Measurements from ENCODE around the gene MEGF6.
"Not testable (repeated sequence)": the region's sequence is repeated elsewhere in the genome, so short reads cannot be mapped to it uniquely, and the experiment has no call there.

MEGF6 gene

DNA sequence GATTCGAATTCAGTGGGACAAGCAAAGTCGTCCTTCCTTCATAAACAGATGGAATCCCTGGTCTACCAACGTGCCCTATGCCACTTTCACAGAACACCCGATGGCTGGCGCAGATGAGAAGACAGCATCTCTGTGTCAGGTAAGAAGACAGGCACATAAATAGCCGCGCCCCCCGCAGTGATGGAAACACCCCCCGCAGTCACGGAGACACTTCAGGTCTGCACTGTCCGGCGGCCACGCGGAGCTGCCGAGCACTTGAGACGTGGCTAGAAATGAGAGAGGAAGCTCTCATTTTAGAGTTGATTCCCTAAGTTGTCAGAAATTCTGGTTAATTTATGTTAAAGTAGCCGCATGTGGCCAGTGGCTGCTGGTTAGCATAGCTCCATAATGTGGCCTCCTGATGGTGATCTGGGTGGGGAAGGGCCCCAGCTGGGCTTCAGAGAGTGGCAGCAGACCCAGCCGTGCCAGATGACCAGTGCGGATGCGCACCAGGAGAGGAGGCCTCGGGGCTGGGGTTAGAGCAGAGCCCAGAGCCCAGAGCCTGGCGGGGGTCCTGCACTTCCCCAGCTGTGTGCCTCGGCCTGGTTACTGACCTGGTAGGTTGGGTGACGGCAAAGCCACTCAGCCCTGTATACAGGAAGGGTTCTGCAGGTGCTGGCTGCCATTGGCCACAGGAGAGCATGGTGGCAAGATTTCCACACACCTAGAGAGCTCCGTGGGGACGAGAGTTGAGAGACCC lies 16.4 kb upstream of the MEGF6 start:
- DNase-seq (ENCODE audit: low read depth, low spot score): no peak

DNA sequence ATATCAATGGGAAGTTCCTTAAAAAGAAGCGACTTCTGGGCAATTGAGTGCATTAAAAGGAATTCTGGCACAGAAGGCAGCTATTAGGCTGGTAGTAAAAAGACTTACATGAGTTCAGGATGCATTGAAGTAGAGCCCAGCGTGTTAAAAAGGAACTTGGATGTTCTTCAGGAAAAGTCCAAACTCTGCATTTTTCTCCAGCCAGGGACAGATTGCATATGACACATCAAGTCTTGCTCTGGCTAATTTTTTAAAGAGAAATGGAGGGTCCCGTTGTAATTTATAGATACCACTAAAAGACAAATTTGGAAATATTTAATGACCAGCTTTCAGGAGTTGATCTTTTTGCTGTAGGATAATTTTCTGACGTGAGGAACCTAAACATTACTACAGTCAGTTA lies 14.7 kb upstream of the MEGF6 start:
- DNase-seq (ENCODE audit: low read depth, low spot score): no peak

DNA sequence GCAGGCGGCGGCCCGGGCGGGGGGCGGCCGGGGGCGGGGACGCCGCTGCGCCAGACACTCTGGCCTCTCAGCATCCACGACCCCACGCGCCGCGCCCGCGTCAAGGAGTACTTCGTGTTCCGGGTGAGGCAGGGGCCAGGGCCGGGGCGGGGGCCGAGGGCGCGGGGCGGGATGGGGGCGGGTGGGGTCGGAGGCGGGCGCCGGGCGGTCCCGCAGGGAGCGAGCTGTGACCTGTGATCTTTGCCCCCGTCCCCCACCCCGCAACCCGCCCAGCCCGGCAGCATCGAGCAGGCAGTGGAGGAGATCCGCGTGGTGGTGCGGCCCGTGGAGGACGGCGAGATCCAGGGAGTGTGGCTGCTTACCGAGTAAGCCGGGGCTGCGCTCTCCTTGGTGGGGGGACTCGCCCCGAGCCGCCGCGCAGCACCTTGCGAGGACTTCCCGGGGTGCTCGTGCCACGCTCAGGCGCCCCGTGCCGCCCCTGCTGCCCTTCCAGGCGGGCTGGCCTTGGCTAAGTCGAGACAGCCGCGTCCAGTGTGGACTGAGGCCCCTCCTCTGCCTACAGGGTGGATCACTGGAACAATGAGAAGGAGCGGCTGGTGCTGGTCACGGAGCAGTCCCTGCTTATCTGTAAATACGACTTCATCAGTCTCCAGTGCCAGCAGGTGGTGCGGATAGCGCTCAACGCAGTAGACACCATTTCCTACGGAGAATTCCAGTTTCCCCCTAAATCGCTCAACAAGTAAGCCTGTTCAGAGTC lies 14.0 kb upstream of the MEGF6 start:
- peak; percentile 61 for DNase-seq (ENCODE audit: low read depth, low spot score)

DNA sequence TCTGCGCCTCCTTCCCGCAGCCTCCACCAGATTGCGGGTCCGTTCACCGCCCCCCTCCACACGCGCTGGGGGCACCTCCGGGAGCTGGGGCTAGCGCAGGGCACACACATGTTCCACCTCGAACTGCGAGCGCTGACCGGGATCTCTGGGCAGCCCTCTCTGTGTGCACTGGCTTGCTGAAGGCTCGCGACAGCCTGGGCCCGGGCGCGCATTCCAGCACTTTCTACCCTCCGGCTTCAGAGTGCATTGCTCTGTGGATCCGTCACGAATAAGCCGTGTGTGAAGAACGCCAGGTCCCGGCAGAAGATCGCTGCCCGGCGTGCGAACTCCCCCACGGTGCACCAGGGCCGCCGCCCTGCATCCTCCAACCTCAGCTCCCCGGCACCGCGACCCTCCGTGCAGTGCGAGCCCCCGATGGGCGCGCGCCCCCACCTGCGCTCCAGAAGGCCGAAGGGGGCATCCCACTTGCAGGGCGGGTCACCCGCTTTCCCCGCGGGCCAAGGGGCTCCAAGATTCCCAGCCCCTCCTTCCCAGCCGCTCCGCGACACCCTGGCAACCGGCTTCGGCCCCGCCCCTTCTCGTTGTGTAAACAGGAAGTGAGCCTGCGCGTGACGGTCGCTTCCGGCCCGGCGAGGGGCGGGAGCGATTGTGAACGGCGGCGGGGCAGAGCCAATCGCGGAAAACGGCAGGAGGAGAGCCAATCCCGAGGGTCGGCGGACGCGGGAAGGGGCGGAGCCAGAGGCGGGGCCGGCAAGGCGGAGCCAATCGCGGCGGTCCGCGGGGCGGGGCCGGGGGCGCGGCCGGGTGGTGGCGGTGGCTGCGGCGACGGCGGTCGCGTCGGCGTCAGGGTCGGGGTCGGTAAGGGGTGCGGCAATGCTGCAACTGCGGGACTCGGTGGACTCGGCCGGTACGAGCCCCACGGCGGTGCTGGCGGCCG lies 13.2 kb upstream of the MEGF6 start, which contains the start of gene TPRG1L:
Gene TPRG1L, plus strand, starts transcription at position 816 of the 937 bp plus-strand sequence. Its CDS starts 58 bp downstream, at position 874.
- DNase-seq (ENCODE audit: low read depth, low spot score): peak; percentile 98

DNA sequence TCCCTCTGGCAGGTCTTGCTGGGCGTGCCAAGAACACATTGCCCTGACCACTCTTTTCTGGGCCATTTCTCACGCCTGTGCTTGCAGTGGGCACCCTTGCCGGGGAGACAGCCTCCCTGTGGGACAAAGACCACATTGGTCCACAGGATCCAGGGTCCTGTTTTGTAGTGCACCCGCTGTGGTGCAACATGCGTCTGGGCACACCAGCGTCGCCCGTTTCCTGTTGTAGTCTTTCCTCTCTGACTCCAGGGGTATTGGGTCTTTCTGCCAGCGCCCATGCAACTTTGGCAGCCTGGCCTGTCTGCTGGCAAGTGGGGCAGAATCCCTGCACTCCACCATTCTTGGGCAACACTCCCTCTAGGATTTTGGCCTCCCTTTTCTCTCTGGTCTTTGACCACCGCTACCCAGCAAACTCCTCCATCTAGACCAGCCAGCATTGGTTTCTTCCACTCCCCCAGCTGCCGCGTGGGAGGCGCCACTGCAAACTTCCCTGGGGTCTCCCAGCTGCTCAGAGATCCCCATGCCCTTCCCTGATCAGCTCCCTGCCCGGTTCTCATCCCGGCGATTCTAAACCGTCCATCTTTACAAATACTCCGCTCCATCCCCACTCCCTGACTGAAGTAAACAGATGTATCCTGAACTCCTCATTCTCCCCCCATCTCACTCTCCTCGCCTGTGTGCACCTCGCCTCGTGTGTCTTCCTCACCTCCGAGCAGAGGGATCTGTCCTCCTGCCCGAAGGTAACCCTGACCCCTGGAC lies 12.3 kb upstream of the MEGF6 start:
- no peak for DNase-seq (ENCODE audit: low read depth, low spot score)

DNA sequence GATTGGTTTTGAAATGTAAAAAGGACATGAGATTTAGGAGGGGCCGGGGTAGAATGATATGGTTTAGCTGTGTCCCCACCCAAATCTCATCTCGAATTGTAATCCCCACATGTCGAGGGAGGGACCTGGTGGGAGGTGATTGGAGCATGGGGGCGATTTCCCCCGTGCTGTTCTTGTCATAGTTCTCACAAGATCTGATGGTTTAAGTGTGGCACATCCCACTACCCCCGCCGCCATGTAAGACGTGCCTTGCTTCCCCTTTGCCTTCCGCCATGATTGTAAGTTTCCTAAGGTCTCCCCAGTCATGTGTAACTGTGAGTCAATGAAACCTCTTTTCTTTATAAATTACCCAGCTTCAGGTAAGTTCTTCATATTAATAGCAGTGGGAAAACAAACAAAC lies 10.8 kb upstream of the MEGF6 start:
- DNase-seq (ENCODE audit: low read depth, low spot score): not testable (repeated sequence)

DNA sequence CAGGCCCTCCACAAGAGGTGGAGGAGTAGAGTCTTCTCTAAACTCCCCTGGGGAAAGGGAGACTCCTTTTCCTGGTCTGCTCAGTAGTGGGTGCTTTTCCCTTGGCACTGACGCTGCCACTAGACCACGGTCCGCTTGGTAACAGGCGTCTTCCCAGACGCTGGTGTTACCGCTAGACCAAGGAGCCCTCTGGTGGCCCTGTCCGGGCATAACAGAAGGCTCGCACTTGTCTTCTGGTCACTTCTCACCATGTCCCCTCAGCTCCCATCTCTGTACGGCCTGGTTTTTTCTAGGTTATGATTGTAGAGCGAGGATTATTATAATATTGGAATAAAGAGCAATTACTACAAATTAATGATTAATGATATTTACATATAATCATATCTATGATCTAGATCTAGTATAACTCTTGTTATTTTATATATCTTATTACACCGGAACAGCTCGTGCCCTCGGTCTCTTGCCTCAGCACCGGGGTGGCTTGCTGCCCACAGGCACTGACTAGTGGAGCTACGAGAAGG lies 9.9 kb upstream of the MEGF6 start:
- DNase-seq (ENCODE audit: low read depth, low spot score): peak; percentile 38

DNA sequence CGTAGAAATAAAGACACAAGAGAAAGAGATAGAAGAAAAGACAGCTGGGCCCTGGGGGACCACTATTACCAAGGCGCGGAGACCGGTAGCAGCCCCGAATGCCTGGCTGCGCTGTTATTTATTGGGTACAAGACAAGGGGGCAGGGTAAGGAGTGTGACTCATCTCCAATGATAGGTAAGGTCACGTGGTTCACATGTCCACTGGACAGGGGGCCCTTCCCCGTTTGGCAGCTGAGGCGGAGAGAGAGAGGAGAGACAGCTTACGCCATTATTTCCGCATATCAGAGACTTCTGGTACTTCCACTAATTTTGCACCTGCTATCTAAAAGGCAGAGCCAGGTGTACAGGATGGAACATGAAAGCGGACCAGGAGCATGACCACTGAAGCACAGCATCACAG lies 9.4 kb upstream of the MEGF6 start:
- DNase-seq (ENCODE audit: low read depth, low spot score): no peak

DNA sequence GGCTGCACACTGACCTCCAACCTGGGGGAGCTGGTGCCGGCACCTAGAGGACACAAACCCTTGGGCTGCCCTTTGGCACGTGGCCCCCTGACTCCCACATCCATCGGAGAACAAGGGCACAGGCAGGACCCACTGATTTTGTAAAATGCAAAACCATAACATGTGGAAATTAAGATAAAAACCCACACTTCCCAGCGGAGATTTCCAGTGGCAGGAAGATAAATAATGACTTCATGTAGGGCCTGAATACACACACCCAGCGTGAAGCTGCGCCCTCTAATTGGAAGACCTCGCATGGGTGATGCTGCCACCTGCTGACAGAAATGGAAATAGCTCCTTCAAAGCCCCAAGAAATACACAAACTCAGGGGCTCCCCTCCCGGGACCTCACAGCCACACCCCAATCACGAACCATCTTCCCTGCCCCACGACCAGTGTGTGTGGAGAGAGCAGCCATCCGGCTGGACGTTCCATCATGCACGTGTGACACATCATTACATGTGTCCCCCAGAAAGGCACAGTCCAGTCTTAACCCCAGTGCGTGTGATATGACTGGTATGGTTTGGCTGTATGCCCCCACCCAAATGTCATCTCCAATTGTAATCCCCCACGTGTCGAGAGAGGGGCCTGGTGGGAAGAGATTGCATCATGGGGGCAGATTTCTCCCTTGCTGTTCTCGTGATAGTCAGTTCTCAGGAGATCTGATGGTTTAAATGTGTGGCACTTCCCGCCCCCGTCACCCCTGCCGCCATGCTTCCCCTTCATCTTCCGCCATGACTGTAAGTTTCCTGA lies 7.8 kb upstream of the MEGF6 start:
- peak; percentile 81 for DNase-seq (ENCODE audit: low read depth, low spot score)

DNA sequence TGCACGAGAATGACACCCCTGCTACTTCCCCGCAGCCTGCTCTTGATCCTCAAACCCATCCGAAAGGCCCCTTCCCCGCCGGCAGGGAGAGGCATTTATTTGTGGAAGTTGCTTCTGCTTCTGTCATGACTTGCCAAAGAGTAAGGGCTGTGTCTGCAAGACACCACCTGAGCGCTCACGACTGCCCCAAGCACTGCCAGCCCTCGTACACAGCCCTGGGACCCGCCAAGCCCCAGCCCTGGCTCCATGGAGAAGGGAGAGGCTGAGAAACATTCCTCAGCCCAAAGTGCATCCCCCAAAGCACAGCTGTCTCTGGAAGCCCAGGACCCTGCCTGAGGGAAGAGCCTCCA lies 7.2 kb upstream of the MEGF6 start:
- DNase-seq (ENCODE audit: low read depth, low spot score): peak; percentile 55

DNA sequence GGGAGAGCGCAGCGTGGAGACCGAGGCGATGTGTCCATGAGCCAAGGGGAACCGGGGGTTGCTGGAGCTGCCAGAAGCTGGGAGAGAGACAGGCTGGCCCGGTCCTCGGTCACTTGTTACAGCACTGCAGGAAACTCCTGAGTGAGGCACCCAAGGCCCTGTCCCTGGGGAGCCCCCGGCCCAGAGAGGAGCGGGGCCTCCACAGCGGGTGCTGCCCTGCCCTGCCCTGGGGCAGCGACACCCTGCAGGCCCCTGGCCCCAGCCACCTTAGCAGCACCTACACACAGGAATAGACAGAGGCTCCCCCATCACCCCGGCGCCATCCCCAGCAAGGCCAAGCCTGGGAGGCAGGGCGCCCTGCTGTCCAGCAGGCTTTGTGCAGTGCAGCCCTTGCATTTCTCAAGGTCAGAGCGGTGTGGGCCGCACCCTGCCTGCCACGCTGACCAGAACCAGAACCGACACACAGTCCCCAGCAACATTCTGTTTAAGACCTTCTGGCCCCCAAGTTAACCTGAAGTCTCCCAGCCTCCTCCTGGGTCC lies 6.6 kb upstream of the MEGF6 start:
- DNase-seq (ENCODE audit: low read depth, low spot score): no peak

DNA sequence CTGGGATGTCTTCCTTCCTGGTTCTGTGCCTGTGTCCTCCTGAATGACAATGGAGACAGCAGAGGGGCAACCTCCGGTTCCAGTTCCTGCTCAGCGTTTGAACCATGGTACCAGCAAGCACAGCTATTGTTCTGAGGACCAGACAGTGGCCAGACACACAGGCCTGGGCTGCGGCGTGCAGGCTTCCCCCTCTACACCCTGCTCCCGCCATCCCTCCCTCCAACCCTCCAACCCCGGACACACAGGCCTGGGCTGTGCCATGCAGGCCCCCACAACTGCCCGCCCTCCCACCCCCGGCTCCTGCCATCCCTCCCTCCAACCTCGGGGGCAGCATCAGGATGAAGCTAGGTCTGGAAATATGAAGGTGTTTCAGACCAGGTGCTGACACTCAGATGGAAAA lies 5.6 kb upstream of the MEGF6 start:
- DNase-seq (ENCODE audit: low read depth, low spot score): no peak

DNA sequence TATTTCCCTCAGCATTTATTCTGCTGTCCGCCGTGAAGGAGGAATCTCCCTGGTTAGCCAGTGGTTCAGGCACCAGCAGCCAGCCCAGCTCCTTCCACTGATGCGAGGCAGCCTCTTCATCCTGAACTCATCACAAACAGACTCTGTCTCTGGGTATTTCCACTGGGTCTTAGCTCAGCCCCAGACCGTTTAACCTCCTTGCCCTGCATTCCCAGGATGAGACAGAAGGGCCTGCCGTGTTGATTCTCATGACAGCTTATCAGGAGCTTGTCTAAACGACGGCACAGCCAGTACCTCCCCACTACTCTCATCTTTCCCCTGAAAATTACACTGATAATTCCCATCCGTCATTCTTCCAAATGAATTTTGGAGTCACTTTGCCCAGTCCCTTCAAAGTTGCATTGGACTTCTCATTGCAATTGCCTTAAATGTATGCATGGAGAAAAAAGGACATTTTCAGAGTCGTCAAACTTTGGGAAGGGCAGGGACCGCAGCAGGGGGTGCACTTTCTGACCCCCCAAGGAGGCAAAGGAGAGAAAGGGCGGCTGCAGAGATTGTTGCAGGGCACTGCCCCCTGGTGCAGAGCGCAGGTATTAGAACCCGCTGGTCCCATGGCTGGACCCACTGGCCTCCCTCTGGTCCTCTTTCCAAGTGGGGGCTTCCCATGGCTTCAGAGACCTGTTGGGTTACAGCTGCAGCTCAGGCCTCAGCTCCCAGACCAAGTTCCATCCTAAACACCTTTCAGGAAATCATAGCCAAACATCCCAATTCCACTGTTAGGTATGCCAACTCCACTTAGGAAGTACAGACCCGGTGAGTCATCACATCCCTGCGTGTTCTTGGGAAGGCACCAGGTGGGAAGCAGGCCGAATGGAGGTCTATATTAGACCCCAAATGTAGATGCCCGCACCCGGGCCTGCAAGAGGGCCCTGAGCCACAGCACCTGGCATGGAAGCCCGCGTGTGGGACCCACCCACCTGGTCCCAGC lies 3.7 kb upstream of the MEGF6 start:
- DNase-seq (ENCODE audit: low read depth, low spot score): peak; percentile 59

DNA sequence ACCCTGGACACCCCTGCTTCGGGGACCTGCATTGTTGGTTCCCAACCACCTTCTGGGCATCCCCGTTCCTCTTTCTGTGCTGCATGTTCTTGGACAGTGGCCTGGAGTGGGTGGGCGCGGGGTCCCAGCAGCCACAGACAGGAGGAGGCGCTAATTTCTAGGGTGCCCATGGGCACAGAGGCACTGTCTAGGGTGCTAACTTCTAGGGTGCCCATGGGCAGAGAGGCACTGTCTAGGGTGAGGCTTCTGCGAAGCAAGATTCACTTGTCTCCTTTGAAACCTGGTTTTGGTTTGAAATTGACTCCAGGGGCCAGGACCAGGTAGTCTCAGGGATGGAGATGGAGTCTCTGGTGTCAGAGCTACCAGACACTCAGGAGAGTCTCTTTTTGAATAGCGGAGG lies 815 bp upstream of the MEGF6 start:
- no peak for DNase-seq (ENCODE audit: low read depth, low spot score)

DNA sequence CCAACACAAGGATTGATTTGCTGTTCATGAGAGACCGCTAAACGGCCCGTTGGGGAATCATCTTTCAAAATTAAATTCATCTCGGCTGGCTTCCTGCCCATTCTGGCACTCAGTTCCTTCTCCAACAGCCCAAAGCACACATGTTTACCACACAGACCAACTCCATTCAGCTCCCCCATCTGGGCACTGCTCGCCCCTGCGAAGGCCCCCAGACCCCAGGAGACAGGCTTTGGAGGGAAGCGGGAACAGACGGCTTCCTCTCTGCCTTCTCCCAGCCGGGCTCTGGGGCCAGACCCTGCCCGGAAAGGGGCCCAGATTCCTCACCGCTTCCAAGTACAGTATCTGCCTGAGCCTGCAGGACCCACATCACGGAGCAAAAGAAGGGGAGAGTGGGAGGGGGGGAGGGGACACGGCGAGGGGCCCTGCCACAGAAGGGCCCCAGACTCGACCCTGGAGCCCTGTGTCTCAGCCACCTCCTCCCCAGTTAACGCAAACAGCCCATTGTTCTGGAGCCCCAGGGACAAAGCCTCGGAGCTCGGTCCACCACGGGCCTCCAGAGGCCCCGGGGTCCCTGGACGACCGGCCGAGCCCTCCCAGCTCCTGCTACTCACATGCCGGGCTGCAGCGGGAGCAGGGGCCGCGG lies 660 bp downstream of the MEGF6 start:
- DNase-seq (ENCODE audit: low read depth, low spot score): no peak

DNA sequence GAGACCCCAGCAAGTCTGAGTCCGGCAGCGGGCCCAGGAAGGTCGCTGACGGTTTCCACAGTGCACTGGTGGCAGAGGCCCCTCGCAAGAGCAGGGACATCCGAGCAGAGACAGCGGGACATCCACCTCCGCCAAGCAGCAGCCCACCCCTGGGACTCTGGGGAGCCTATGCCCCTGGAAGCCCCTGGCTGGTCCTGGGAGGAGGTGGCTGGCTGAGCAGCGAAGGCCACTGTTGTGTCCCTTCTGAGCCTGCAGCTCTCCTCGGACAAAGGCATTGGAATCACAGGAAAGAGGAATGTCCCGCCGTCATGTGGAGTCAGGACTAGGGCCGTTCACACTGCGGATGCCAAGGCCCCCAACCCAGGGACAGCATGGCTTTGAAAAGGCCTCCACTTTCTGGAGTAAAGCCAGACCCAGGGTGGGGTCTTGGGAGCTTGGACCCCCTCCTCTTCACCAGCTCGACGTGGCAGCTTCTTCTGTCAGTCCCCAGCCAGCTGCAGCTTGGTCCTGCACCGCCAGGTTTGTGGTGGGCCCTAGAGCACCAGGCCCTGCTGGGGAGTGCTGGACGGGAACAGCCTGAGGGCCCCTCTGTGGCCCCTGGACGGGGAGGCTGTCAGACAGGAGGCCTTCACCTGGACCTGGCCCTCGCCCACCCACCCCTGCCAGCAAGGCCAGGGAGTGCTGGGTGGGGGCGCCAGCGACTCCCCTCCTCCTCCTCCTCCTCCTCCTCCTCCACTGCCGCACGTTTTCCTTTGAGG lies 1.4 kb downstream of the MEGF6 start:
- DNase-seq (ENCODE audit: low read depth, low spot score): no peak

DNA sequence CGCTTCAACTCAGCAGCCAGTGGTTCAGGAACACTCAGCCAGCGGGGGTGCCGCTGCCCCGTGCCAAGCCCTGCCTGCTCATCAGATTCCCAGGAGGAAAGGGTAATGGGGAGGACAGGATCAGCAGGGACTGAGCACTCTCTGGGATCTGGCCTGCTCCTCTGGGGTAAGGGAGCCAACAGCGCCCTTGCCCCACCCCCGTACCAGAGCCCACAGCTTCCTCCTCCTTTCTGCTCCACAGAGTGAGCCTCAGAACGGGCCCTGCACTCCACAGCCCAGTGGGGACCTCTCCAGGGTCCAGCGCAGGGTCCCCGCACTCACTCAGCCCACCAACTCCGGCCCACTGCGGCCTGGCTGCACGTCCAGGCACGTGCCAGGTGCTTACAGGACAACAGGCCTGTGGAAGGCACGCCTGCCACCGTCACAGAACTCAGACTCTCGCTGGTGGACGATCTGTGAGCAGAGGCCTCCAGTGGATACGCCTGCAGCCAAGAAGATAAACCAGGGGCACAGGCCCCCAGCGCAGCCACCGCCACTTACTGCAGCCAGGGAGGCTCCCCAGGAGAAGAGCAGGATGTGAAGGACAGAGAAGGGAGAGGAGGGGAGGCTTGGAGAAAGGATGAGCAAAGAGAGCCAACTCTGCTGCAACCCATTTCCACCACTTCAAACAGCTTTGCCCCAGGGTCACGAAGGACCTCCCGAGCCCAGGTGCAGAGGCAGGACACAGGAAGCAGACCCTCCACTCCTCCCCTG lies 2.1 kb downstream of the MEGF6 start:
- no peak for DNase-seq (ENCODE audit: low read depth, low spot score)
